HCT116 (cell line): ENCODE measurements around the gene DBNDD2.

ENCODE experiments used
- EZH2phosphoT487 ChIP-seq: fragments of 200-600 bp; IDR thresholded peaks from 2 replicates; pipeline ENCODE4 v1.6.1; 2018; ENCODE audit warnings: antibody characterized with exemption, borderline replicate concordance
- TF ChIP-seq, protein P1 (sequence below), 3 experiments: fragments of 200-600 bp in 1 of 3; sonication (generic) in 1 of 3; IDR thresholded peaks in 2 of 3; conservative IDR thresholded peaks in 1 of 3; 2 replicates each; pipeline ENCODE4 v1.5.1; 2012 to 2017; ENCODE audit warnings: low read depth in 2 of 3, low read length in 2 of 3, antibody characterized with exemption in 1 of 3, borderline replicate concordance in 1 of 3, control low read depth in 1 of 3, mild to moderate bottlenecking in 1 of 3, mixed read lengths in 1 of 3, mixed run types in 1 of 3, moderate library complexity in 1 of 3; ENCODE audit not compliant: insufficient read depth in 1 of 3

DNA sequence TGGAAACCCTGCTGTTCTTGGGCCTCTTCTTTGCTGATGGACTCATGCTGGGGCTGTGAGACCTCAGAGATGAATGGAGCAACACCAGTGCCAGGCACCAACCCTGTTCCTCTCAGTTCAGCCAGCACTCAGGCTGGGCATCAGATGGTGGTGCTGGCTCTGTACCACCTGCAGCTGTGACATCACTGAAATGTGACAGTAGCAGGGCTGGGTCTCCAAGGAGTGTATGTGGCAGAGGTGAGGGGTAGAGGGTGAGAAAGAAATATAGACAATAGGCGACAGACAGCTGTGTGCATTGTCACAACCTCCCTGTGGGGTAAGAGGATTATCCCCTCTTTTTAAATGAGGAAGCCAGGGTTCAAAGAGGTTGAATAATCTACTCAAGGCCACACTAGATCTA is 29.9 kb upstream of the DBNDD2 start, which contains the start of gene TP53TG5:
- TF ChIP-seq EZH2phosphoT487 = no peak
- TF ChIP-seq, protein P1, sequence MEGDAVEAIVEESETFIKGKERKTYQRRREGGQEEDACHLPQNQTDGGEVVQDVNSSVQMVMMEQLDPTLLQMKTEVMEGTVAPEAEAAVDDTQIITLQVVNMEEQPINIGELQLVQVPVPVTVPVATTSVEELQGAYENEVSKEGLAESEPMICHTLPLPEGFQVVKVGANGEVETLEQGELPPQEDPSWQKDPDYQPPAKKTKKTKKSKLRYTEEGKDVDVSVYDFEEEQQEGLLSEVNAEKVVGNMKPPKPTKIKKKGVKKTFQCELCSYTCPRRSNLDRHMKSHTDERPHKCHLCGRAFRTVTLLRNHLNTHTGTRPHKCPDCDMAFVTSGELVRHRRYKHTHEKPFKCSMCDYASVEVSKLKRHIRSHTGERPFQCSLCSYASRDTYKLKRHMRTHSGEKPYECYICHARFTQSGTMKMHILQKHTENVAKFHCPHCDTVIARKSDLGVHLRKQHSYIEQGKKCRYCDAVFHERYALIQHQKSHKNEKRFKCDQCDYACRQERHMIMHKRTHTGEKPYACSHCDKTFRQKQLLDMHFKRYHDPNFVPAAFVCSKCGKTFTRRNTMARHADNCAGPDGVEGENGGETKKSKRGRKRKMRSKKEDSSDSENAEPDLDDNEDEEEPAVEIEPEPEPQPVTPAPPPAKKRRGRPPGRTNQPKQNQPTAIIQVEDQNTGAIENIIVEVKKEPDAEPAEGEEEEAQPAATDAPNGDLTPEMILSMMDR (IDR thresholded peaks at IDR 0.05 in 2 of 3, conservative IDR thresholded peaks at IDR 0.05 in 1 of 3; ENCODE audit: borderline replicate concordance in 1 of 3, insufficient read depth in 1 of 3, low read depth in 2 of 3, low read length in 2 of 3) = no peak
